Caco-2 (cell line): Measurements from ENCODE around the gene EIF3F. TPM values are rescaled to one million over a fixed set of nuclear protein-coding genes. Genes with fewer than 3 reads are reported as not detected.

Experiments
- BruUV-seq: library from RNA; stranded (reverse); fragments of 400-500 nt; replicated peaks from 2 replicates; lab custom pipeline; 2021; lab: Mats Ljungman, UMichigan
- CTCF ChIA-PET: fragments of 300-600 bp; sonication (Branson Sonifier 250); formaldehyde crosslinking; loops from one replicate; lab custom pipeline; 2022; ENCODE audit warnings: antibody characterized with exemption; lab: Charles Lee
- POLR2A ChIA-PET: fragments of 300-600 bp; sonication (Branson Sonifier 250); formaldehyde crosslinking; loops from one replicate; lab custom pipeline; 2022; ENCODE audit warnings: antibody characterized with exemption; lab: Charles Lee
- DNase-seq, 2 experiments: peaks; one replicate each; pipeline versions ENCODE4 v3.0.0 to v3.0.0-alpha.2; 2020 to 2022
- H3K27me3 ChIP-seq: replicated peaks from 2 replicates; pipeline ENCODE4 v1.6.0; 2011; ENCODE audit warnings: low read length; ENCODE audit not compliant: control insufficient read depth, insufficient read depth
- H3K36me3 ChIP-seq: 2 replicates; pipeline ENCODE4 v1.5.1; 2011; ENCODE audit warnings: low read length; ENCODE audit not compliant: control insufficient read depth, insufficient read depth
- H3K4me1 ChIP-seq: fragments of 250-450 bp; sonication (Bioruptor Pico); 2 replicates; pipeline ENCODE4 v1.5.1; 2020; ENCODE audit warnings: mild to moderate bottlenecking
- H3K4me3 ChIP-seq: 2 replicates; pipeline ENCODE4 v1.5.1; 2011; ENCODE audit warnings: low read depth, mild to moderate bottlenecking, control low read depth, low read length
- H3K9me3 ChIP-seq: fragments of 250-450 bp; sonication (Bioruptor Pico); 2 replicates; pipeline ENCODE4 v1.5.1; 2020; ENCODE audit warnings: mild to moderate bottlenecking, moderate library complexity
- H3K27ac Mint-ChIP-seq: one replicate; pipeline ENCODE4 v1.8.0; 2022; ENCODE audit warnings: mixed read lengths; ENCODE audit not compliant: unreplicated experiment
- H3K27me3 Mint-ChIP-seq: one replicate; pipeline ENCODE4 v1.8.0; 2022; ENCODE audit warnings: mixed read lengths; ENCODE audit not compliant: insufficient read depth, unreplicated experiment
- H3K36me3 Mint-ChIP-seq: one replicate; pipeline ENCODE4 v1.8.0; 2022; ENCODE audit warnings: mild to moderate bottlenecking, mixed read lengths; ENCODE audit not compliant: insufficient read depth, unreplicated experiment
- H3K4me1 Mint-ChIP-seq: one replicate; pipeline ENCODE4 v1.8.0; 2022; ENCODE audit warnings: low read depth, mixed read lengths; ENCODE audit not compliant: unreplicated experiment
- H3K4me3 Mint-ChIP-seq: one replicate; pipeline ENCODE4 v1.8.0; 2022; ENCODE audit warnings: mild to moderate bottlenecking, moderate library complexity, mixed read lengths; ENCODE audit not compliant: unreplicated experiment
- H3K9me3 Mint-ChIP-seq: one replicate; pipeline ENCODE4 v1.8.0; 2022; ENCODE audit warnings: mixed read lengths; ENCODE audit not compliant: unreplicated experiment
- CTCF ChIP-seq, 2 experiments: fragments of 200-600 bp in 1 of 2; IDR thresholded peaks; 1 replicate in 1 of 2; 2 replicates in 1 of 2; pipeline versions ENCODE4 v1.5.1 to v1.8.0; 2011 to 2022; ENCODE audit warnings: antibody characterized with exemption in 1 of 2, control low read depth in 1 of 2, inconsistent platforms in 1 of 2, low read depth in 1 of 2, low read length in 1 of 2, mild to moderate bottlenecking in 1 of 2, moderate library complexity in 1 of 2; ENCODE audit not compliant: insufficient read depth in 1 of 2, severe bottlenecking in 1 of 2, unreplicated experiment in 1 of 2
- intact Hi-C: fragments of 100-400 bp; cut with micrococcal nuclease; formaldehyde crosslinking; loops from one replicate; pipeline ENCODE4 v1.10.0; 2022; ENCODE audit not compliant: unreplicated experiment
- total RNA-seq: library from RNA; stranded (reverse); gene quantifications from 2 replicates; pipeline ENCODE4 v1.2.3, GENCODE V29; 2022

Gene EIF3F
- total RNA-seq, 1 experiment from 2014 or later, result 315 TPM

DNA sequence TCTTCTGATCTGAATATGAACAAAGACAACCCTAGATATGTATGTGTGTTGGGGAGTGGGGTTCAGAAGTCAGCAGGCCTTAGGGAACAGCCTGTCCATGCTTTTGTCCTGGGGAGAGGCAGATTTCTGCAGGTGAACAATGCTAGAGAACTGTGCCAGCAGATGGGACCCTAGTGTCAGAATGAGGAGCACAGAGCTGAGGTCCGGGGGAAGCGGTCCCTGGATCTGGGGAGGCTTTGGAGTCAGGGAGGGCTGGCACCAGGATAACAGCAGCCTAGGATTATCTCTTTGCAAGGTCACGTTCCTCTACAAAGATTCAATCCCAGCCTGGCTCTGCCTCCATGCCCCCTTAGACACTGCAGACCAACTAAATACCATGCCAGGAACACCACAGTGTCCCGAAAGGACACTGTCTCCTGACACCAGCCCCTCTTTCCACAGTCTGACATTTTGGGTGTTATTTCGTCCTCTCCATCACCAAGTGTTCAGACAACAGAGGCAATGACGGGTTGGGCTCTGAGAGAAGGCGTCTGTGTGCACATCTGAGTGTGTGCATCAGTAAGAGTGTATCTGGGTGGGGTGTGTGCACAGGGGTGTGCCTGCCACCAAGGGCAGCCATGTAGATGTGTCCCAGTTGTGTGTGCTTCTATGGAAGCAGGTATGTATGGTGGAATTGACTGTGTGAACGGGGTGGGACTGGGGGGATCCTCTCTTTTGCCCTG lies 43.5 kb downstream of the EIF3F start:
- no peak overlapping the region for H3K27ac Mint-ChIP-seq
- no TSS peak for BruUV-seq
- H3K36me3 ChIP-seq, result no peaks in the 10 kb centered on the region
- ChIA-PET CTCF (interaction anchor here (1.4 to 1.9 kb wide), 3 partner anchors 21 to 60 kb away, joined by 3 to 6 read pairs (median 3); no protein-coding TSS in a partner anchor), POLR2A (no interaction called here)
- no peaks in the 10 kb centered on the region for H3K4me1 ChIP-seq
- H3K9me3 ChIP-seq, result 0 out of 2 replicates have a peak, but pooled peaks cover 3% of the 10 kb centered on the region
- no peaks in the 10 kb centered on the region for H3K9me3 Mint-ChIP-seq
- H3K4me1 Mint-ChIP-seq, result no peaks in the 10 kb centered on the region
- H3K4me3 Mint-ChIP-seq, result no peak overlapping the region
- H3K27me3 Mint-ChIP-seq, result peaks cover 15% of the 10 kb centered on the region
- intact Hi-C loops, result no loop called here
- H3K36me3 Mint-ChIP-seq, result no peaks in the 10 kb centered on the region
- no peak for TF ChIP-seq CTCF (IDR thresholded peaks at IDR 0.05; ENCODE audit: insufficient read depth in 1 of 2, low read depth in 1 of 2, low read length in 1 of 2, severe bottlenecking in 1 of 2, unreplicated experiment in 1 of 2)
- H3K4me3 ChIP-seq, result no peak overlapping the region
- no peaks in the 10 kb centered on the region for H3K27me3 ChIP-seq
- DNase-seq, result no peak

GRCh38 chr11:8031248-8032115 lies 44.3 kb downstream of the EIF3F start:
- peaks cover 15% of the 10 kb centered on the region for H3K27me3 Mint-ChIP-seq
- intact Hi-C loops, result no loop called here

More at GRCh38 chr11:8031248-8032115, 44.3 kb downstream of the EIF3F start:
- ChIA-PET POLR2A (no interaction called here), CTCF (interaction anchor here (0.8 to 4.0 kb wide), 5 partner anchors 25 to 66 kb away, joined by 3 to 103 read pairs (median 6); no protein-coding TSS in a partner anchor)
- Histone ChIP-seq H3K36me3 (no peaks in the 10 kb centered on the region), H3K9me3 (0 out of 2 replicates have a peak, but pooled peaks cover 3% of the 10 kb centered on the region), H3K27me3 (no peaks in the 10 kb centered on the region), H3K4me1 (no peaks in the 10 kb centered on the region), H3K4me3 (no peak overlapping the region)
- no peak overlapping the region for H3K27ac Mint-ChIP-seq
- H3K9me3 Mint-ChIP-seq, result no peaks in the 10 kb centered on the region
- H3K4me1 Mint-ChIP-seq, result no peaks in the 10 kb centered on the region
- no peaks in the 10 kb centered on the region for H3K36me3 Mint-ChIP-seq
- H3K4me3 Mint-ChIP-seq, result no peak overlapping the region
- BruUV-seq, result no TSS peak
- DNase-seq, result no peak
- no peak for TF ChIP-seq CTCF (IDR thresholded peaks at IDR 0.05; ENCODE audit: insufficient read depth in 1 of 2, low read depth in 1 of 2, low read length in 1 of 2, severe bottlenecking in 1 of 2, unreplicated experiment in 1 of 2)
